A549 treated with GW870086 at 1 μM for 4 hours (cell line): ENCODE measurements around the gene CSRP1. TPM values are rescaled to one million over a fixed set of nuclear protein-coding genes. Genes with fewer than 3 reads are reported as not detected.

Source experiments
- total RNA-seq: library from RNA; stranded (reverse); fragments of 200-300 nt; extraction: Qiagen RNA extraction; gene quantifications from 5 replicates; pipeline ENCODE4 v1.2.3, GENCODE V29; 2022; ENCODE audit warnings: low read depth

The CSRP1 gene
- total RNA-seq: 377 to 522 TPM (median 389 TPM) in 5 replicates

DNA sequence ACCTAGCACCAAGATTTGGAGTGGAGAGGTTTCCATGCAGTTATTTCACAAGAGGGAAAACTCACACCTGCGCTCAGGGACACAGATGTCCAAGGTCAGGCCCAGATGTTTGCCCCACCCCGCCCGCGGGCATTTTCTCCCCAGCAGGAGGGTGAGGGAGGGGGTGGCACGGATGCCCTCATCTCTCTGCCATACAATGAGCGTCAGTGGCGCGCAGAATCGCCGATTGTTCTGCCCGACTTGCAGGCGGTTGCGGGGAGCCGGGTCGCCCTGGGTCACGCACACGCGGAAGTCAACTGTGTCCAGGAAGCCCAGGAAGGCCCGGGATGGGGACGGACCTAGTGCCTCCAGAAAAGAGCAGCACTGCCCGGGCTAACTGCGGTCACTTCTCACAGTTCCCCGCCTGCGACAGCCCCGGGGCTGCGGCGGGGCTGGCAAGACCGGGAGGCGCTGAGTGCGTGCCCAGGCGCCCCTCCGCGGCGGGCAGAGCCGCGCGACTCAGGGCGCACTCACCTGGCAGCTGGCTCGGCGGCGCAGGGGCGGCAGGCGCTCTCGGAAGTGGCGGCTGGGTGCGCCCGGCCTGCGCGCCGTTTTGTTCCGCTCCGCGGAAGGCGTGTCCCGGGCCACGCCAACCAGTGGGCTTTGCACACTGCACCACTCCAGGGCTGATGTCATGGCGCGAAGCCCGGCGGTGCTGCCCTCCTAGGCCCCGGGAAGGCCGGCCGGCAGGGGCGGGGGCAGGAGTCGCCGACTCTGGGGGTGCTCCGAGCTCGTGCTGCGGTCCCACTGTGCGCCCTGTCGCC, at the start of gene CSRP1:
Gene CSRP1, minus strand, starts transcription at position 567 of the 803 bp plus-strand sequence. CDS start 10,820 bp downstream, outside the sequence.

DNA sequence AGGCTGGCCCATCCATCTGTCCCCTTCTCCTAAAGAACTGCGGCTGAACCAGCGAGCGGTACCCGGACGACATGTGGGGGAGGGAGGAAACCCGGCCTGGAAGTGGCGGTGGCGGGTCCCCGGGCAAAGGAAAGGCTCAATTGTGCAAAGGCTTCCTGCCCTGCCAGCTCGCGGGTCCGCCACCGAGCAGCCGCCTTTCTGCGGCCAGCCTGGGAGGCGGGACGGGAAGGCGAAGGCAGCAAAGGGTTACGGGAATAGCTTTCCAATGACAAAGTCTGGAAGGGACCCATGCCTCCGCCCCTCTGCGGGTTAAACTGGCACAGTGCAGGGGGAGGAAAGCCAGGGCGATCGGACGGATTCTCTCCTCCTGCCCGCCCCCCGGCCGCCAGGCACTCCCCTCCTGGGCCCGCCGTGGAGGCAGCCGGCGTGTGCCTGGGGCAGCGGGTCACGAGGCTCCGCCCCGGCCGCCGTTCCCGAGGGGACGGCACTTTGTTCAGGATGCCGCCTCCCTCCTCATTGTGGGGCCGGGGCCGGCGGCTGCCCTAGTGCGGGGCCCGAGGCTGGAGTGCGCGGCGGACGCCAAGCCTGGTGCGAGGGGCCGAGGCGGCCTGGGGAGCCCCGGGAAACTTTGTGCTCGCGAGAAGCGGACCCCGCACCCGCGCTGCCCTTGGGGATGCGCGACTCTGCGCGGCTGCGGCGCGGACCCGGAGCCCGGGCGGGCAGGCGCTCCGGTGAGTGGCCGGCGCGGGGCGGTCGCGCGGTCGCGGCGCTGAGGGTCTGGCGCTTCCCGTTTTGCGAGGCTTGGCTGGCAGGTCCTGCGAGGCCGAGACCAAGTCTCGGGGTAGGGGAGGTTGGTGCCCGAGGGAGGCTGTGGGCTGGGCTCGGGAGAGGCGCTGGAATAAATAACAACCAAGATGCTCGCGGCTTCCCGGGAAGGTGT, 32.0 kb upstream of the CSRP1 start, which contains the start of gene NAV1:
Gene NAV1, plus strand, starts transcription at position 516 of the 940 bp plus-strand sequence. CDS start 83,758 bp downstream, outside the sequence.

DNA sequence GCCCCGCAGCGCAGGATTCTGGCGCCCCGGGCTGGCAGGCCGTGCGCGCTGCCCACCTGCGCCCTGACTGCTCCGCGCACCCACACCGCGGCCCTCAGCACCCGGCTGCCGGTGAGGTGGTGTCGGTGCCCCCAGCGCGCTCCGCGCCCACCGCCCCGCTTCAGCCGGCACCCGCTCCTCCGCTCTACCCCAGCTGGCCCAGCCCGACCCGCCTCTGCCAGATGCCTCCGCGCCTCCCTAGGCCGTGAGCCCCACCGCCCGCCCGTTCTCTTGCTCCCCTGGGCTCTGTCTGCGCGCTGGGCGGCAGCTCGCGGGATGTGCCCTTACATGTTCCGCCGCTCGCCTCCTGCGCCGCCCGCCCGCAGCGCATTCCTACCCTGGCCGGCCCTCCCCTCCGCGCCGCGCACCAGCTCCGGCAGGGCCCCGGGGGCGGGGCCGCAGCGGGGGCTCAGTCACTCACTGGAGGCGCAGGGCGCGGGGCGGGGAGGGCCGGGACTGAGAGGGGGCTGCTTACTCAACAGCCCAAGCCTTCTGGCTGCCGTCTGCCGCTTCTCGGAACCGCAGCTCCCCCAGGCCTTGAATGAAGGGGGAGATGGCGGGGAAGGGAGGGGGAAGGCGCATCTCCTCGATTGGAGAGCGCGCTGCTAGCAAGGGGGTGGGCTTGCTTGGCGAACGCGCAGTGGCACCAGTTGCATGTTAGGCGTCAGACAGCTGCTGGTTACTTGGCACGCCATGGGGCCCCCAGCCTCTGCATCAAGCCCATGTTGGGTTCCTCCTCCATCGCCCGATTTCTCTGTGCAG, 37.9 kb downstream of the CSRP1 start, which contains the start of gene PHLDA3:
Gene PHLDA3, minus strand, starts transcription at position 345 of the 801 bp plus-strand sequence. CDS start 402 bp downstream, outside the sequence.

Other genes with a start within 250 kb of the CSRP1 start
- gene PKP1, start 223.6 kb downstream of the CSRP1 start, total RNA-seq: 0.02 to 0.07 TPM (median 0.05 TPM) in 4 of 5 replicates, not detected in the other
- gene TNNT2, start 129.4 kb downstream of the CSRP1 start, total RNA-seq: 0.13 to 0.39 TPM in 2 of 5 replicates, not detected in the others
- 0.61 to 1.1 TPM (median 0.80 TPM) in 5 replicates for gene LAD1, start 107.8 kb downstream of the CSRP1 start, total RNA-seq
- not detected in 5 replicates for gene TNNI1, start 85.4 kb downstream of the CSRP1 start, total RNA-seq
- 96.2 to 174 TPM (median 149 TPM) in 5 replicates for gene PHLDA3, start 37.9 kb downstream of the CSRP1 start, total RNA-seq
- gene NAV1, start 32.0 kb upstream of the CSRP1 start, total RNA-seq: 5.6 to 10.1 TPM (median 9.5 TPM) in 5 replicates